ENCODE measurements around the gene ZNF786. TPM values are rescaled to one million over a fixed set of nuclear protein-coding genes. Genes with fewer than 3 reads are reported as not detected.

The ZNF786 gene
- total RNA-seq, 1 experiment from 2014 or later, result 8.5 TPM

DNA sequence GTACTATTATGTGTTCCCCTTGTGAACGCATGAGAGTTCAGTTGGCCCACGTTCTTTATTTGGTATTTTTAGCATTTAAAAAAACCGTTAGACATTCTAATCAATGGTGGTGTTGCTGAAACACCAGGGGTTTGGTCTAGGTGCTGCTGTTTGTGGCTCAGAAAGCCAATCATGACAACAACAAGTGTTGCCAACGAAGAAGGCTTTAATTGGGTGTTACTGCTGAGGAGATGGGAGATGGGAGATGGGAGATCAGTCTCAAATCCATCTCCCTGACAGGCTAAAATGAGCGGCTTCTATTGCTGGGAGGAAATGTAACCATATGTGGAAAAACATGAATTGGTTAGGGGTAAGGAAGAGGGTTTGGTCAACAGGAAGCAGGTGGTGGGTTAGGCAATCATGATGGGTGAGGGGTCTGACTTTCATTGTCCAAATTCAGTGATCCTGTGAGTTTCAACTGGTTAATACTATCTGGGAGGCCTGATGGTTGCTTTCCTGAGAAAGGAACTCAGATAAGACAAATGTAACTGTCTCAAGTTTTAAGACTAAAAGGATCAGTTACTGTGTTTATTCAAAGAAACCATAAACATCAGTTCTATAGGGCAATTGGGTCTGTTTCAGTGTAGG, 40.2 kb upstream of the ZNF786 start:
- no peak overlapping the region for H3K27ac ChIP-seq (ENCODE audit: low read depth, low read length)
- peaks cover 6 to 12% of the 10 kb centered on the region in 2 experiments; a peak in 3 of 4 replicates for H3K4me1 ChIP-seq (ENCODE audit: control insufficient read depth in 1 of 2, insufficient read depth in 2 of 2, low read length in 2 of 2)
- ChIA-PET RAD21 (ENCODE audit: low non-redundant PET in 1 of 2, low total read pairs in 2 of 2, uncharacterized antibody in 2 of 2, unreplicated experiment in 2 of 2) (no interaction called here), POLR2A (no interaction called here), CTCF (no interaction called here)
- peaks cover 0 to 13% of the 10 kb centered on the region in 2 experiments; a peak in 3 of 4 replicates for H3K9me3 ChIP-seq (ENCODE audit: control insufficient read depth in 1 of 2, insufficient read depth in 1 of 2, low read depth in 1 of 2, low read length in 2 of 2)
- TSS peak; percentile 13 for BruUV-seq (replicated peaks)
- peaks cover 14% of the 10 kb centered on the region for H3K79me2 ChIP-seq (ENCODE audit: insufficient read depth, low read length)
- ATAC-seq (no peak), DNase-seq (ENCODE audit: low read depth, low spot score) (no peak)
- TF ChIP-seq CBX3 (IDR thresholded peaks at IDR 0.05; ENCODE audit: low read depth), result 0 out of 2 replicates have a peak, but pooled peaks have one; percentile 22
- no peak for TF ChIP-seq RAD21 (IDR thresholded peaks at IDR 0.05; ENCODE audit: low read depth)
- intact Hi-C loops (cut with micrococcal nuclease), result no loop called here
- no peaks in the 10 kb centered on the region for H3K9me2 ChIP-seq (ENCODE audit: insufficient read depth)
- peaks cover 2 to 20% of the 10 kb centered on the region in 2 experiments; a peak in 2 of 4 replicates for H3K36me3 ChIP-seq (ENCODE audit: control insufficient read depth in 1 of 2, insufficient read depth in 2 of 2, low read length in 2 of 2)
- H3K4me3 ChIP-seq (replicated peaks in 1 of 2; ENCODE audit: low read depth in 1 of 2, low read length in 2 of 2), result no peak overlapping the region
- no peaks in the 10 kb centered on the region for H4K20me1 ChIP-seq (ENCODE audit: insufficient read depth)
- no peak overlapping the region for H3K9ac ChIP-seq (ENCODE audit: low read length)
- H3K27me3 ChIP-seq (ENCODE audit: insufficient read depth, low read length), result no peaks in the 10 kb centered on the region
- H2AFZ ChIP-seq (ENCODE audit: low read depth, low read length, poor library complexity, severe bottlenecking), result no peak overlapping the region
- no peak overlapping the region for H3K4me2 ChIP-seq (ENCODE audit: low read length)

DNA sequence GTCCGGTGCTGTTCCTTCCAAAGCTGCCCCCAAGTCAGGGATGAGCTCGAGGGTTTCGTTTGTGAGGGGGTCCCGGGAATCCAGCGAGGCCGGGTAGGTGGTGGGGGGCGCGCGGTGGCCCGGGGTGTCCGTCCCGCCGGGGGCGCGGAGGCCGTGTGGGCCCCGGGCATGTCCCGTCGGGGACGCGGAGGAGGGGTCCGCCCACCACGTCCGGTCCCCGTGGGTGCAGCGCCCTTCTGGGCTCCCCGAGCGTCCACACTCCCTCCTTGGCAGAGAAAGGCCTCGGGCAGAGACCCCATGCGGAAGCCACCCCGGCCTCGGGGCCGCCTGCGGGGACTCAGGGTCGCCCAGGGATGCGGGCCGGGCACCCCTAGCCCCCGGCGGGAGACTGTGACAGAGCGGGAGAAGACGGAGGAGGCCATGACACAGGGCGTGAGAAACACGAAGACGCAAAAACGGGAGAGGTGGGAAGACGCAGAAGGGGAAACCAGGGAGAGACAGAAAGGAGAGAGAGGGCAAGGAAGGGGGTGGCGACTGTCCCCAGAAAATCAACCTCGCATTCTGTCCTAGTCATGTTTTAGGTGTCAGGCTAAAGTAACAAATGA, 36.2 kb upstream of the ZNF786 start:
- intact Hi-C loops (cut with micrococcal nuclease), result loop anchor here (1.0 to 2.0 kb wide), 2 partner anchors 21 to 62 kb away; partner anchors contain the start of gene ZNF398
- ChIA-PET CTCF (interaction anchor here (1.1 to 4.5 kb wide), 3 partner anchors 21 to 69 kb away, joined by 3 to 28 read pairs (median 3); partner anchors contain the start of genes ZNF282 and ZNF398), POLR2A (interaction anchor here (0.9 to 1.4 kb wide), 2 partner anchors 13 to 61 kb away, joined by 3 read pairs; no protein-coding TSS in a partner anchor), RAD21 (ENCODE audit: low non-redundant PET in 1 of 2, low total read pairs in 2 of 2, uncharacterized antibody in 2 of 2, unreplicated experiment in 2 of 2) (interaction anchor here in 1 of 2 experiments (0.7 kb wide), 1 partner anchor 103 kb away, joined by 4 read pairs; no protein-coding TSS in a partner anchor)
- peaks cover 10 to 27% of the 10 kb centered on the region in 2 experiments for H3K4me1 ChIP-seq (ENCODE audit: control insufficient read depth in 1 of 2, insufficient read depth in 2 of 2, low read length in 2 of 2)
- peaks cover 2 to 17% of the 10 kb centered on the region in 2 experiments; a peak in 3 of 4 replicates for H3K36me3 ChIP-seq (ENCODE audit: control insufficient read depth in 1 of 2, insufficient read depth in 2 of 2, low read length in 2 of 2)
- no peak for DNase-seq (ENCODE audit: low read depth, low spot score)
- H4K20me1 ChIP-seq (ENCODE audit: insufficient read depth), result peaks cover 4% of the 10 kb centered on the region; the same call in 1 of the 2 replicates
- no TSS peak for BruUV-seq (replicated peaks)
- H3K9ac ChIP-seq (ENCODE audit: low read length), result peak overlapping the region; percentile 91
- no peaks in the 10 kb centered on the region for H3K27me3 ChIP-seq (ENCODE audit: insufficient read depth, low read length)
- H3K4me3 ChIP-seq (replicated peaks in 1 of 2; ENCODE audit: low read depth in 1 of 2, low read length in 2 of 2), result peak overlapping the region; percentile 83 to 97
- TF ChIP-seq YY1 (IDR thresholded peaks at IDR 0.05; ENCODE audit: extremely low read depth, insufficient replicate concordance, low read depth, low read length), result peak; percentile 65
- peak; percentile 3; the same call in 1 of the 2 replicates for TF ChIP-seq POLR2AphosphoS5 (IDR thresholded peaks at IDR 0.05; ENCODE audit: low read depth, low read length)
- TF ChIP-seq RAD21 (IDR thresholded peaks at IDR 0.05; ENCODE audit: low read depth), result no peak
- TF ChIP-seq EGR1 (IDR thresholded peaks at IDR 0.05; ENCODE audit: low read depth), result peak; percentile 56
- peak overlapping the region; percentile 96 for H3K4me2 ChIP-seq (ENCODE audit: low read length)
- H3K9me3 ChIP-seq (ENCODE audit: control insufficient read depth in 1 of 2, insufficient read depth in 1 of 2, low read depth in 1 of 2, low read length in 2 of 2), result peaks cover 0 to 13% of the 10 kb centered on the region in 2 experiments; a peak in 3 of 4 replicates
- H3K79me2 ChIP-seq (ENCODE audit: insufficient read depth, low read length), result peaks cover 26% of the 10 kb centered on the region
- peak overlapping the region; percentile 17 for H2AFZ ChIP-seq (ENCODE audit: low read depth, low read length, poor library complexity, severe bottlenecking)
- ATAC-seq, result peak; percentile 60
- H3K27ac ChIP-seq (ENCODE audit: low read depth, low read length), result peak overlapping the region; percentile 96
- no peaks in the 10 kb centered on the region for H3K9me2 ChIP-seq (ENCODE audit: insufficient read depth)

Measured in HCT116 (cell line).